Measurements from ENCODE around the gene CT47B1.

GRCh38 chrX:120857240-120857639 lies 18.4 kb downstream of the CT47B1 start:
- TF ChIP-seq CTCF (CRISPR knock-in tag; IDR thresholded peaks at IDR 0.05) (no peak), YY1 (IDR thresholded peaks at IDR 0.05; ENCODE audit: insufficient read depth, insufficient replicate concordance, low read depth, low read length) (no peak), JUN (CRISPR knock-in tag; IDR thresholded peaks at IDR 0.05) (no peak), EHMT2 (IDR thresholded peaks at IDR 0.05; ENCODE audit: borderline replicate concordance, low read depth, low read length) (no peak), ZNF350 (CRISPR knock-in tag; IDR thresholded peaks at IDR 0.05; ENCODE audit: borderline replicate concordance, low read depth) (no peak), HNF4A (CRISPR knock-in tag; IDR thresholded peaks at IDR 0.05) (no peak), TAF15 (IDR thresholded peaks at IDR 0.05; ENCODE audit: low read depth, low read length, poor library complexity, severe bottlenecking) (no peak), ZNF510 (CRISPR knock-in tag; IDR thresholded peaks at IDR 0.05; ENCODE audit: low read depth) (no peak), HOXA7 (CRISPR knock-in tag; IDR thresholded peaks at IDR 0.05) (no peak), NR2C2 (CRISPR knock-in tag; IDR thresholded peaks at IDR 0.05; ENCODE audit: borderline replicate concordance) (no peak), TARDBP (CRISPR knock-in tag; IDR thresholded peaks at IDR 0.05) (no peak)
- TF ChIP-seq, protein P1, sequence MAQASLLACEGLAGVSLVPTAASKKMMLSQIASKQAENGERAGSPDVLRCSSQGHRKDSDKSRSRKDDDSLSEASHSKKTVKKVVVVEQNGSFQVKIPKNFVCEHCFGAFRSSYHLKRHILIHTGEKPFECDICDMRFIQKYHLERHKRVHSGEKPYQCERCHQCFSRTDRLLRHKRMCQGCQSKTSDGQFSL (CRISPR knock-in tag; IDR thresholded peaks at IDR 0.05), result no peak

Data from HepG2 (cell line).